GM10847 (cell line): ENCODE results near the gene MSANTD1.

Source experiments
- POLR2A ChIP-seq: IDR thresholded peaks from 2 replicates; pipeline ENCODE4 v1.6.1; 2011; ENCODE audit not compliant: insufficient read length; ENCODE audit errors: extremely low read depth

MSANTD1 gene

GRCh38 chr4:3248811-3249661 is at the start of gene MSANTD1:
MSANTD1 (plus strand) TSS chr4:3249159; CDS start chr4:3249223, 64 bp downstream.
- TF ChIP-seq POLR2A = no peak

DNA sequence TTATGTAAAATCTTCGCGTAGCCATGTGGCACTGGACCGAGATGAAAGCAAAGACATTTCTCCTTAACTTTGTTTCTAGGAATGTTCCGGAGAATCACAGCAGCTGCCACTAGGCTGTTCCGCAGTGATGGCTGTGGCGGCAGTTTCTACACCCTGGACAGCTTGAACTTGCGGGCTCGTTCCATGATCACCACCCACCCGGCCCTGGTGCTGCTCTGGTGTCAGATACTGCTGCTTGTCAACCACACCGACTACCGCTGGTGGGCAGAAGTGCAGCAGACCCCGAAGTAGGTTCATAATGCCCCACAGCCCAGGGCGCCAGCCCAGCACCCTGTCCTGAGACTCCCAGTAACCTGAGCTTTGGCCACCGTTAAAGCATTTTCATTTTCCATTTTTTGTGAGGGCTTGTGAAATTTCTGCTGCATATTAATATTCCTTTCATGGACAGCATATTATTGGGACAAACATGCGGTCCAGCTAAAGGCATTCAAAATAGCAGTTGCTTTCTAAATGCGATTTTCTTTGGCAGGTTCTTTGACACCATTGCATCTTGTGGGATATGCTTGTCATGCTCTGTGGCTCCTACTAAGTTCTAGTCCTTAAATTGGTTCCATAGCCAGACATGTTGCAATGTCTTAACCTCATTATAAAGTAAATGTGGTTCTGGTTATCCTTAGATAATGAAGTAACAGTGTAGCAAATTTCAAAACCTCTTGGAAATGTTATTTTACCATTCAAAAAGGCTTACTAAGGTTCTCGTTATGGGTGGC is 49.1 kb upstream of the MSANTD1 start:
- TF ChIP-seq POLR2A = no peak

DNA sequence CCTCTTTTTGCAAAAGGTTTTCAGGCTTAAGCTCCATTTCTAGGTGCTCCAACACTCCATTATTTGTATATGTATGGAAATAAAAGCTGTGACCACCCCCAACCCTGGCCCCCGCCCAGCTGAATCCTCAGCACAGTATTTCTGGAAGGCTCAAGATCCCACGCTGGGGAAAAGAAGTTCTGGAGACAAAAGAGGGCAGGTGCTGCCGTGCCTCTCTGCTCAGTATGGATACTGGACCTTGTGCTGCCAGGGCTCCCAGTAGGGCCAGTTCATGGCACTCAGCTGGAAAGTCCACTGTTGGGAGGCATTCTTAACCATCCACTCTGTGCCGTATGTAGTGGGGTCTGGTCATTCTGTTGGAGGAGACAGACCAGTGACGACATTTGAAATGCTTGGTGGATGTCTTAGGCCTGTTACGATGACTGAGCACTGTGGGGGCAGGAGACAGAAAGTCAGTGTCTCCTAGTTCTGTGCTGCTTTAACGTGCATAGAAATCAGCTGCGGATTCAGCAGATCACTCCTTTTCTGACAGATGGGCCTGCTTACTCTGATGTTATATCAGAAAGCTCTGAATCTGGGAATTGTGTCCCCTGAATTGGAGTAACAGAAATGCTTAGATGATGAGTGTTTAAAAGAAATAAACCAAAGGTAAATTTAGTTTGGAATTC is 48.4 kb upstream of the MSANTD1 start:
- TF ChIP-seq POLR2A = no peak

DNA sequence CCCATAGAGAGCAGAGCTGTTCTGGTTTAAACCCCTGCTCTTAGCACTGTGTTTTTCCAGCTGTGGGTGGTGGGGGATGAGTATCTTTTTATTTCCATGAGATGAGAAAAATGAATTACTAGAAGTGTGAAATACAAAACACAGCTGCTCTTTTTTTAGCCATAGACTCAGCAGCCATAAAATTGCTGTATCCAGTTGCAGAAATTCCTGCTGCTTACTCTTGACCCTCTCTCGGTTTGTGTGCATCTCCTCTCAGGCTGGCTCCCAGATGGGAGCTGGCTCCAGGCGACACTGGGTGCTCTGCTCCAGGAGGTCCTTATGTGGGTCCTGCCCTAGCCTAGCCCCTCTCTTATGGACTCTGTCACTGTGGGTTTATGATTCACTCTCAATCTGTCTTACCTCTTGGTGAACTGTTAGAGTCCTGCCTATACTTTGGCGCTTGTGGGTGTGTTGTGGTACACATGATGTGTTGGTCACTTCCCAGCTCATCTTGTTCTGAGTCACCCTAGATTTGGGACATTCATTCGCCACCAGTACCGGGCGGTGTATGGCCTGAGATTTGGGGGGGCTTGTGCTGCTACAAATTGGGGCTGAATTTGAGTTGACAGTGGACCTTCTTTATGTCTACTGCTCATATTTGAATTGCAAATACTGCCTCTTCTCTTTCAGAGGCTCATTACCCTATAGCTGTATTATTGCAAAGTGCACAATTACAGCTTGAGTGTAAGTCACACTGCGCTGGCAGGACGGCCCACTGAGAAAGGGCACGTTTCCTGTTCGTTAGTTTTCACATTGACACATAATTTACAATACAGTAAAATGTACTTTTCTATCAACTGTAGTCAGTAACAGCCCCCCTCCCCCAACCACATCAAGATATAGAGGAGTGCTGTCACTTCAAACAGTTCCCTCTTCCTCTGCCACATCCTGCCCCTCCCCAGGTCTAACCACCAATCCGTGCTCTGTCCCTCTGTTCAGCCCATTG is 46.9 kb upstream of the MSANTD1 start:
- TF ChIP-seq POLR2A = no peak

GRCh38 chr4:3202836-3203820 is 45.8 kb upstream of the MSANTD1 start:
- TF ChIP-seq POLR2A = no peak

- no peak for TF ChIP-seq POLR2A
Measured at GRCh38 chr4:3203971-3204431, 45.0 kb upstream of the MSANTD1 start.

DNA sequence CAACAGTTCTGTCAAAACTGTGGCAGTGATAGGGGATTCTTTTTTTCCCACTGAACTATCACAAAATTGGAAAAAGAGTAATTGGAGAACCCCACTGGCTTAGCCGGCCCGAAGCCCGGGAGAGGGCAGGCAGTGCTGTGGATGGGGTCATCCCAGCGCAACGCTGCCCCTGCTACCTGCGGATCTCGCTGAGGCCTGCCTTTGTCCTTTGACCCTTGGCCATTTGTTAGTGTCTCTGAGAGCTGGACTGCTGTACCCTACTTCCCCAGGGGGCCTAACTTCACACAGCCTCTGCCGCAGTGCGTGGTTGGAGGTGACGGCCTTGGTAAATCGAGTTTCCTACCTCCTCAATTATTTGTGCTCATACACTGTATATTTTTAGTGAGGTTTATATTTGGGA is 43.0 kb upstream of the MSANTD1 start:
- TF ChIP-seq POLR2A = no peak

GRCh38 chr4:3206439-3207100 is 42.4 kb upstream of the MSANTD1 start:
- TF ChIP-seq POLR2A = no peak

DNA sequence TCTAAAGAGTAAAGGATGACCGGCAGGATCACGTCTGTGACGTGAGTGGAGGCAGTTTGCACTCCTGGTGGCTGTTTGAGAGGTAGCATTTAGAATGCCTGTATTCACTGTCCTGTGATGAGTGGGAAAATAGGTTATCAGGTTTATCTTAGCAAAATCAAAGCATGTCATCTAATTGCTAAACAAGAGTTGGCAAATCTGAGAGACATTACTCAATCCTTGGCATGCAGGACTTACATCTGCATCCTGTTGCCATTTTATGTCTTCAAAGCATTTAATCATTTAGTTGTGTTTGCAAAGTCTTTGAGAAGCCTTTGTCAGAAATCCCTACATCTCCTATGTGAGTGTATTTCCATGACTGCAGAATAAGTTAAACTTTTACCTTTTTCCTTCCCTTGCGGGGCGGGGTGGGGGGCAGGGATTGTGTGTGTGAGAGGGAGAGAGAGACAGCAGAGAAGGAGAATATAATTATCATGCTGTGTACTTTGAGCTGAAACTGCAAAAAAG is 41.4 kb upstream of the MSANTD1 start:
- TF ChIP-seq POLR2A = no peak

DNA sequence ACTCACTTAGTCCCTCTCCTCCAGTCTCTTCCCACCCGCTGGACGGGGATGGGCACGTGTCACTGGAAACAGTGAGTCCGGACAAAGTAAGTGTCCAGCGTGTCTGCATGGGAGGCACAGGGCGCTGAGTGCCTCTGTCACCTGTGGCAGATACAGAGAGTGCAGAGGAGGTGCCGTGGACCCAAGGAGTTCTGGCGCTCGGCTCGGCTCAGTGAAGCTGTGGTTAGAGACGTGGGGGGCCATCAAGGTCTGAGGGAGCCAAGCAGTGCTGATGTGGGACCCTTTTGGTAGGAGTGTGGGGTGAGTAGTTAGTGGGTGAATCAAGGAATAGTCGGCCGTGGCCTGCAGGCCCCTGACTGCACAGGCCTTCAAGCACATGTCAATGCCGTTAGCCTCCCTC is 40.1 kb upstream of the MSANTD1 start:
- TF ChIP-seq POLR2A = no peak

DNA sequence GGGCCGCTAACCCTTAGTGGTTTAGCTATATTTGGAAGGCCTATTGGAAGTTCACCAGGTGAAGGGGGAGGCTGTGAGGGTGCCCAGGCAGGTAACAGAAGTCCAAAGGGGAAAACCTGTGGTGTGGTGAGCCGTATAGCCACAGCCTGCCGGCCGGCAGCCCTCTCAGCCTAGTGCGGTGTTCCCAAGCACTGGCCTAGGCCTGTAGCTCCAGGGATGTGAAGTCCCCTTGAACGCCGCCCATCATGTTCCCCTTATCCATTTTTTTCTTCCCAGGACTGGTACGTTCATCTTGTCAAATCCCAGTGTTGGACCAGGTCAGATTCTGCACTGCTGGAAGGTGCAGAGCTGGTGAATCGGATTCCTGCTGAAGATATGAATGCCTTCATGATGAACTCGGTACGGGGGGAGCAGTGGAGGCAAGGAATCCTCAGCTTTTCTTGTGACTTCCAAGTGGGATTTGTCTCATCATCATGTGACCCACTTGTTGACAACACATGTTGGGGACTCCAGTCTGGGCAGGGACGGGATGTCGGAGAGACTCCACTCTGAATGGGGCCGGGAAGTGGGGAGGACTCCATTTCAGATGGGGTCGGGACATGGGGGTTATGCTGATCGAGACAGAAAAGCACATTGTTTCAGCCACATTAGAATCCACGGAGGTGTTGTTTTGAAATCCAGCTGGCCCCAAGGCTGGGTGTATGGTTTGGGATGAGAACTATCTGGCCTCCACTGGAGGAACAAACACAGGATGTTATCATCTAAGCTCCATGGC is 39.2 kb upstream of the MSANTD1 start:
- TF ChIP-seq POLR2A = no peak

DNA sequence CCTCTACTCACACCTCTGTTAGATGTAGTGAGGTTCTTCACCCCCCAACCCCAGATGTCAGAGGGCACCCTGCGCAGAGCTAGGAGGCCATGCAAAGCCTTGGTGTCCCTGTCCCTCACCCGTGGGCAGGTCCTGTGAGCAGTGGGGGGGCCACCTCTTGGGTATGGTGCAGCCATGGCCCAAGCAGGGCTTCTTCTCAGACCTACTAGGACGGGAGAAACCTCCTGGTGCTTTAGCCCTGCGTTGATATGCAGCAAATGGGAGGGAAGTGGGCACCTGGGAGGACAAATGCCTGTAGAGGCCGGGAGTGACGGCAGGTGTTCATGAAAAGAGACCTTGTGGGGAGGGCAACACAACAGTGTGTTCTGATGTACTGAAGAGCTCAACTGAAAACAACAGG is 38.5 kb upstream of the MSANTD1 start:
- no peak for TF ChIP-seq POLR2A
